Measurements from ENCODE around the gene RREB1. TPM values are rescaled to one million over a fixed set of nuclear protein-coding genes. Genes with fewer than 3 reads are reported as not detected.

Gene RREB1
- polyA plus RNA-seq, 1 donor (not counting 4 experiments of a cell fraction or from before 2014, with no cell fraction given), result 6.1 TPM

DNA sequence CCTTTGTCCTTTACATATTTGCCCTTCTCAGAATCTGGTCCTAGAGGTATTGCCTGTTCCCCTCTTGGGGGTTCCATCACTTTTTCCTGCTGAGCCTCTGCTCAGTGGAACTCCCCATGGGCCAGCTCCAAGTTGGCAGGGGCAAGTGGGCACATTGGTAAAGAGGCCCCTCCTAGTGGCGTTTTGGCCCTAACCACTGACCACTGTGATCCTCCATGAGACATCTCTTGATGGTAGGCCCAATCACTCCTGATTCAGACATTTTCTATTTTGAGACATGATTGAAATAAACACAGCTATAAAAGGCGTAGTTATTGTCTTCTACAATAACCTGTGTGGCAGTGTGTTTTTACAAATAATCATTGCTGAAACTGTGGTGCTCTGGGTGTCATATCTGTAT is 83.0 kb downstream of the RREB1 start:
- Histone ChIP-seq H3K4me3 (ENCODE audit: control insufficient read depth in 2 of 3, extremely low read depth in 1 of 3, insufficient read depth in 2 of 3, low read depth in 1 of 3, low read length in 3 of 3) (no peak overlapping the region), H3K9ac (ENCODE audit: control insufficient read depth, extremely low read depth, insufficient read depth, low read length) (no peak overlapping the region), H3K4me1 (ENCODE audit: control insufficient read depth, extremely low read depth, insufficient read depth, low read length) (peaks cover 7% of the 10 kb centered on the region), H4K20me1 (ENCODE audit: control insufficient read depth, extremely low read depth, insufficient read depth, low read length) (peaks cover 2% of the 10 kb centered on the region), H3K4me2 (ENCODE audit: control insufficient read depth, extremely low read depth, insufficient read depth, low read depth, low read length) (no peak overlapping the region), H3K36me3 (ENCODE audit: control insufficient read depth in 2 of 2, extremely low read depth in 1 of 2, insufficient read depth in 2 of 2, low read length in 2 of 2) (peaks cover 19 to 37% of the 10 kb centered on the region in 2 experiments), H3K27me3 (ENCODE audit: control insufficient read depth, extremely low read depth, insufficient read depth, low read length) (no peaks in the 10 kb centered on the region), H3K9me3 (ENCODE audit: control insufficient read depth, low read depth, low read length) (no peaks in the 10 kb centered on the region), H3K27ac (ENCODE audit: control insufficient read depth, insufficient read depth, low read length) (no peak overlapping the region), H3K9me1 (ENCODE audit: control insufficient read depth, extremely low read depth, insufficient read depth, low read length) (no peaks in the 10 kb centered on the region), H2AFZ (ENCODE audit: control insufficient read depth, low read length) (no peak overlapping the region), H3K79me2 (ENCODE audit: control insufficient read depth, insufficient read depth, low read length) (peaks cover 45% of the 10 kb centered on the region)
- dilution Hi-C loops (cut with MboI; ENCODE audit: extremely low pct_ligation_motif_present, low sequenced_read_pairs), result no loop called here
- TF ChIP-seq, protein P1, sequence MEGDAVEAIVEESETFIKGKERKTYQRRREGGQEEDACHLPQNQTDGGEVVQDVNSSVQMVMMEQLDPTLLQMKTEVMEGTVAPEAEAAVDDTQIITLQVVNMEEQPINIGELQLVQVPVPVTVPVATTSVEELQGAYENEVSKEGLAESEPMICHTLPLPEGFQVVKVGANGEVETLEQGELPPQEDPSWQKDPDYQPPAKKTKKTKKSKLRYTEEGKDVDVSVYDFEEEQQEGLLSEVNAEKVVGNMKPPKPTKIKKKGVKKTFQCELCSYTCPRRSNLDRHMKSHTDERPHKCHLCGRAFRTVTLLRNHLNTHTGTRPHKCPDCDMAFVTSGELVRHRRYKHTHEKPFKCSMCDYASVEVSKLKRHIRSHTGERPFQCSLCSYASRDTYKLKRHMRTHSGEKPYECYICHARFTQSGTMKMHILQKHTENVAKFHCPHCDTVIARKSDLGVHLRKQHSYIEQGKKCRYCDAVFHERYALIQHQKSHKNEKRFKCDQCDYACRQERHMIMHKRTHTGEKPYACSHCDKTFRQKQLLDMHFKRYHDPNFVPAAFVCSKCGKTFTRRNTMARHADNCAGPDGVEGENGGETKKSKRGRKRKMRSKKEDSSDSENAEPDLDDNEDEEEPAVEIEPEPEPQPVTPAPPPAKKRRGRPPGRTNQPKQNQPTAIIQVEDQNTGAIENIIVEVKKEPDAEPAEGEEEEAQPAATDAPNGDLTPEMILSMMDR (optimal IDR thresholded peaks at IDR 0.05 in 1 of 3, IDR thresholded peaks at IDR 0.05 in 1 of 3, conservative IDR thresholded peaks at IDR 0.05 in 1 of 3; ENCODE audit: extremely low read depth in 1 of 3, insufficient read depth in 2 of 3, low read length in 3 of 3), result no peak
- TF ChIP-seq EZH2 (IDR thresholded peaks at IDR 0.05; ENCODE audit: low read length), result no peak
- DNase-seq (ENCODE audit: low read depth, low spot score), result no peak
- no peak for FAIRE-seq

DNA sequence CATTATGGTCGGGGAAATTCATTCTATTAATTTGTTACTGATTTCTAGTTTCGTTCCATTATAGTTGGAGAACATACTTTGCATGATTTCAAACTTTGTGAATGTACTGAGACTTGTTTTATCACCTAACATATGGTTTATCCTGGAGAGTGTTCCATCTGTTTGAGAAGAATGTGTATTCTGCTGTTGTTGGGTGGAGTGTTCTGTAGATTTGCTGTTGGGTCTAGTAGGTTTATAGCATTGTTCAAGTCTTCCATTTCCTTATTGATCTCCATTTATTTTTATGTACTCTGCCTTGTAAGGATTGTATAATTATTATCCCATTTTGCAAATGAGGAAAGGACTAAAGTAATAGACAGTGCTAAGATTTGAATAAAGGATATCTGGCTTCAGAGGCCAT is 85.4 kb downstream of the RREB1 start:
- Histone ChIP-seq H3K4me2 (ENCODE audit: control insufficient read depth, extremely low read depth, insufficient read depth, low read depth, low read length) (no peak overlapping the region), H3K27me3 (ENCODE audit: control insufficient read depth, extremely low read depth, insufficient read depth, low read length) (no peaks in the 10 kb centered on the region), H2AFZ (ENCODE audit: control insufficient read depth, low read length) (no peak overlapping the region), H3K36me3 (ENCODE audit: control insufficient read depth in 2 of 2, extremely low read depth in 1 of 2, insufficient read depth in 2 of 2, low read length in 2 of 2) (peaks cover 13 to 39% of the 10 kb centered on the region in 2 experiments), H3K9me3 (ENCODE audit: control insufficient read depth, low read depth, low read length) (no peaks in the 10 kb centered on the region), H3K9me1 (ENCODE audit: control insufficient read depth, extremely low read depth, insufficient read depth, low read length) (no peaks in the 10 kb centered on the region), H3K9ac (ENCODE audit: control insufficient read depth, extremely low read depth, insufficient read depth, low read length) (no peak overlapping the region), H3K79me2 (ENCODE audit: control insufficient read depth, insufficient read depth, low read length) (peaks cover 45% of the 10 kb centered on the region), H4K20me1 (ENCODE audit: control insufficient read depth, extremely low read depth, insufficient read depth, low read length) (no peaks in the 10 kb centered on the region), H3K4me3 (ENCODE audit: control insufficient read depth in 2 of 3, extremely low read depth in 1 of 3, insufficient read depth in 2 of 3, low read depth in 1 of 3, low read length in 3 of 3) (no peak overlapping the region), H3K4me1 (ENCODE audit: control insufficient read depth, extremely low read depth, insufficient read depth, low read length) (peaks cover 10% of the 10 kb centered on the region), H3K27ac (ENCODE audit: control insufficient read depth, insufficient read depth, low read length) (no peak overlapping the region)
- dilution Hi-C loops (cut with MboI; ENCODE audit: extremely low pct_ligation_motif_present, low sequenced_read_pairs), result no loop called here
- DNase-seq (ENCODE audit: low read depth, low spot score) (no peak), FAIRE-seq (no peak)
- TF ChIP-seq, protein P1 (optimal IDR thresholded peaks at IDR 0.05 in 1 of 3, IDR thresholded peaks at IDR 0.05 in 1 of 3, conservative IDR thresholded peaks at IDR 0.05 in 1 of 3; ENCODE audit: extremely low read depth in 1 of 3, insufficient read depth in 2 of 3, low read length in 3 of 3), result no peak
- no peak for TF ChIP-seq EZH2 (IDR thresholded peaks at IDR 0.05; ENCODE audit: low read length)

Data from keratinocyte (primary cell).